Endometrium (tissue), 2 donors: Measurements from ENCODE around the gene SCN3A.

Experiments used
- FAIRE-seq: peaks from 2 replicates; lab custom pipeline; 2012; peaks lifted over from hg19 to GRCh38; lab: Jason Lieb, UNC
- donor health status: control.
- donor health status: control.

Gene SCN3A

DNA sequence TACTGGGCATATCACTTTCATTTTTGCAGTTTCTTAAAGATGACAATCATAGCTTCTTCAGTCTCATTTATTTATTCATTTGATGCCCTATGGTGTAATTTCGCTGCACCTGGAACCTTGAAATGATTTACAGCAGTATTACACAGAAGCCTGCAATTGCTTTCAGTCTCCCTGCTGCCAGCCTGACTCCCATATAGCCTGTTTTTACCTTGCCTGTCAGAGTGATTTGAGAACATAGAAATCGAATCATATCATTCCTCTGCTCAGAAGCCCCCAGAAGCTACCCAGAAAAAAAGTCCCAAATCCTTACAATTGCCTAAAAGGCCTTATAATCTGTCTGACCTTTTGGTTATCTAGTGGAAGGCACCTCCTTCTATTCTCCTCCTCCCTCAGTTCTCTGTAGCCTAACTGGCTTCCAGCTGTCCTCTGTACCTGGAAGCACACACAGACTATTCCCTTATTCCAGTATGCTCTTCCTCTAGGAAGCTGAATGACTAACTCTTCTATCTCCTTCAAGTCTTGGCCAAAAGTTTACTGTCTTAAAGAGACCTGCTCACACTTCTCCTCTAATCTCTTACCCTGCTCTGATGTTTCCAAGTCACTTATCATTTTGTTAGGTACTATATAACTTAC is 12.6 kb downstream of the SCN3A start:
- FAIRE-seq, result no peak

DNA sequence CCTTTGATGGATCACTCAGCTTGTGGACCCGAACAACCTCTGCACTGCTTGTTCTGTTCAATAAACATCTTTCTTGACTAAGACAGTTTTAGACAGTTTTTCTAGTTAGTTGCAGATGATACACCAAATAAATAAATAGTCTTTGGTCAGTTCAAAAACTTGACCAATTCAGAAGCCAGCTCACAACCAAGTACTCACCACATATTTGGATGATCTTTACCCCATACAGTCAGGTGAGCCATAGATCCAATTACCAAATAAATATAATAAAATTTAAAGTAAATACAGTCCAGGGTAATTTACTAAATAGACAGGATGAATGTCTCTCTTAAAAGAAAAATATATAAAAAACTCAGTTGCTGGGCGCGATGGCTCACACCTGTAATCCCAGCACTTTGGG is 18.2 kb downstream of the SCN3A start:
- FAIRE-seq, result no peak

DNA sequence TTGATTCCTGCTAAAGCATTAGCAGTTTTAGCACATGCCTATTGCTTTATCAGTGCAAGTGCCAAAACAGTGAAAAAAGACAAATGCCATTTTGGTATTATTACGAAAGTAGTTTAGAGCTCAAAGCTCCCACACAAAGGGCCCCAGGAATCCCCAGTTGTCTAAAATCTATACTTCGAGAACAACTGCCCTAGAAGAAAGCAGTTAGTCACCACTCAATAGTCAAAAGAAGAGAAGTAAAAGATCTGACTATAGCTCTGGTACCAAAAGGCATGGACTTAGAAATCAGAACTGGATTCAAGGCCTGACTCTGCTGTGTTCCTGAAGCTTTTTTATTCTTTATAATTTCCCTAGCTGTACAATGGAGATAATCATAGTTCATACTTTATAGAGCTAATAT is 21.8 kb downstream of the SCN3A start:
- no peak for FAIRE-seq

DNA sequence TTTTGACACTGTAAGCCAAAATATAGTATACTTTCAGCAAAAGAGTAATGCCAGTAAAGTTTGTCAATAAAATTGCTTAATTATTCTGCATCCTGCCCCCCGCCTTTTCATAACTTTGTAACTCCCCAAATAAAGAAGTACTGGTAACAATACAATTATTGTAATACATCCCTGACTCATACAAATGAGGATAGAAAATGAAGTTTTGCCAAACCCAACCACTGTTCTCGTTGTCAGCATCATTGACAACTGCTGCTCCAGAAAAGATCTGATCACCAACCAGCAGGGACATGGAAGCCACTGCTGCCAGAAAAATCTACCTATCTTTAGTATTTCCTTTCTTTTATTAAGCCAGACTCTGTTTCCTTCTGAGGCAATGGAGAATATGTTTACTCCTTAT is 27.1 kb downstream of the SCN3A start:
- FAIRE-seq, result no peak

DNA sequence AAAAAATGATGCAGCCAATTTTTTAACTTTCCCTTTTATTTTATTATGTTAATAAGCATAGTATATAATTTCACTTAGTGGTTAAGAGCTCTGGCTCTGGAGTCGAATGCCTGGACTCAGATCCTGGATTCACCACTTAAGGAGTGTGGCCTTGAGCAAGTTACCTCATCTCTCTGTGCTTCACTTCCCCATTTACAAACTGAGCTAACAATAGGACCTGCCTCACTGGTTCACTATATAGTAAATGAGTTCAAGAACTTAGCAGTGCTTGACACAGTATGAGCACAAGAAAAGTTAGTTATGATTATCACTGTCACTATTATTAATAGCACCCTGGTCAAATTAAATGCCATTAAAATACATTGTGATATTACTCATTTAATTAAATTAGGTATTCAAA is 30.6 kb downstream of the SCN3A start:
- no peak for FAIRE-seq

DNA sequence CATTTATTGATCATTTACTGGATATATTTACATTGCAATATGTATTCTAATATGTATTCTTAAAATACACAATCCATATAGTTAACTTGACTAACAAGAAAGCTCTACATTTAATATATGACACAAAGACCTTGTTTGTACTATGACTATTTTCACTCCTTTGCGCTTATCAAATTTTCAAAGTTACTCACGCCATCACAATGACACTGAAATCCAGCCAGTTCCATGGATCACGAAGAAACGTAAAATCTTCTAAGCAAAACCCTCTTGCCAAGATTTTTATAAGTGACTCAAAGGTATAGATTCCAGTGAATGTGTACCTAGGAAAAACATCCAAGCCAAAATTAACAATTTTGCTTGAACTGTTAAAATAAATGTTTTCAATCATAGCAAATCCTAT is 39.6 kb downstream of the SCN3A start:
- no peak for FAIRE-seq

DNA sequence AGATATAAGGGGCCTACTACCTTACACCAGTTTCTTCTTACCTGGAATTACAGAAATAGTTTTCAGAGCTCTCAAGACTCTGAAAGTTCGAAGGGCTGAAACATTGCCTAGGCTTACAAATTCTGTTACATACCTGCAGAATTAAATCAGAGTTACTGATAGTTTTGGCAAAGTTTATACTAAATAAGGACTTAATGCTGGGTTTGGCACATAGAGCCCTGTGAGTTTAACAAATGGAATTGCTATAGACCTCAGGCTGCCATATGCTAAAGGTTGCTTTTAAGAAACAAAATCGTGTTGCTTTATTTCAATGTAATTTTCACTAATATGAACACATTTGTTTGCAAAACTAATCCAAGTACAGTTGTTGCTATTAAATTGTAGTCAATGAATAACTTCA is 40.1 kb downstream of the SCN3A start:
- FAIRE-seq, result no peak

DNA sequence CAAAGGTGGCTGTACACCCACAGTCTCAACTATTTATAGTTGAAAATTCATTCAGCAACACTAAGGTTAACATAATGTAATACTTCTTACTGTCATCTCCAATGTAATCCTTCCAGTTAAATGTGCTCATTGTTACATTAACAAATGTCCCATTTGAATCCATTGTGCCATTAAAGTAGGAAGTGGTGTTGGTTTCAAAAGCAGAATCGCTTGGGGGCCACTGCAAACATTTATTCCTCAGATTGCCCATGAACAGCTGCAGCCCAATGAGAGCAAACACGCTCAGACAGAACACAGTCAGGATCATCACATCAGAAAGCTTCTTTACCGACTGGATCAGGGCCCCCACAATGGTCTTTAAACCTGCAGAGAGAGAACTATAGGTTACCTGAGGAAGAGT is 41.4 kb downstream of the SCN3A start:
- no peak for FAIRE-seq

DNA sequence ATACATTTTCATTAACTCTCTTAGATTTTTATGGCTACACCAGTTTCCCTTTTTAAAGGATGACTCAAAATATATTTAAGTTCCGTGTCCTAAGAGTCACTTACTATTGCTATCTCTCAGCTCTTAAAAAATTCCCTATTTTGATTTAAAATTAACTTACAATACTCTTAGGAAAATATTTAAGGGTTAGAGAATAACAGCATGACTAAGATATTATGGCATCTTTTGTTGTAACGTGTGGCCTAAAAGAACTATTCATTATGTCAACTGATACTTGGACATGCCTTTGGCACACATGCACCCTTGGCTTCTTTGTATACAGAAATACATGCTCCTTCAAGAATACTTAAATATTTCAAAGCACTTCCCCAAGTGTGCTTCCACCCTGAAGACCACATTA is 42.3 kb downstream of the SCN3A start:
- FAIRE-seq, result no peak

DNA sequence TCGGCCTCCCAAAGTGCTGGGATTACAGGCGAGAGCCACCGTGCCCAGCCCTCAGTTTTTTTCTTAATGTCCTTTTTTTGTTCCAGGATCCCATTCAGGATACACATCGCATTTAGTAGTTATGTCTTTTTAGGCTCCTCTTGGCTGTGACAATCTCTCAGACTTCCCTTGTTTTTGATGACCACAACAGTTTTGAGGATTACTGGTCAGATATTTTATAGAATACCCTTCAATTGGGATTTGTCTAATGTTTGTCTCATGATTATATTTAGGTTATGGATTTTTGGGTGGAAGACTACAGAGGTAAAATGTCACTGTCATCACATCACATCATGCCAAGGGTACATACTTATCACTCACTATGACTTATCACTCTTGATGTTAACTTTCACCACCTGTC is 46.7 kb downstream of the SCN3A start:
- FAIRE-seq, result no peak

DNA sequence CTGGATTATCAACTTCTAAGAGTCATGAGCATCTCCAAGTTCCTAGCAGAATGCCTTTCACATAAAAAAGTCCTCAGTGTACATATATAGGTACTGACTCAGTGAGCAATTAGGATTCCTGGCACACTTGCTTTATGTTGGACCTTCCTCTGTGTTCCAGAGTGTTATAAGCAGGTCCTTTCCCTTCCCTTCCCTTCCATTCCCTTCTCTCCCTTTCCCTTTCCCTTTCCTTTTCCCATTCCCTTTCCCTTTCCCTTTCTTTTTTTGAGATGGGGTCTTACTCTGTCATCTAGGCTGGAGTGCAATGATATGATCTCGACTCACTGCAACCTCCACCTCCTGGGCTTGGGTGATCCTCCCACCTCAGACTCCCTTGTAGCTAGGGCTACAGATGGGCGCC is 48.7 kb downstream of the SCN3A start:
- FAIRE-seq, result no peak

DNA sequence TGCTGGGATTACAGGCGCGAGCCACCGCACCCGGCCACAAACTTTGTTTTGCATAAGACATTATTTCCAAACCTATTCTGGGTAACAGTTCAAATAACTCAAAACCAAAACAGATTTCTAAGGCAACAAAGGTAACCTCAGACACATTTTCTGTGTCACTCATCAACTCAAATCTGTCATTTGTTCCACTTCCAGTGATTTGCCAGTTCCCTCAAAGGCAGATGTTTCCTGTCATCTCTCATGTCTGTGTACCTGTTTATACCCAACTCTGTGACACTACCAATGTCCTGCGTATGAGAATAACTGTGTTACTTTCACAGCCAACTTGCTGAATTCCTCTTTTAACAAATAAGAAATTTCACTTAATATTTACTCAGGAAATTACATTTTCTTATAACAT is 54.4 kb downstream of the SCN3A start:
- FAIRE-seq, result no peak

DNA sequence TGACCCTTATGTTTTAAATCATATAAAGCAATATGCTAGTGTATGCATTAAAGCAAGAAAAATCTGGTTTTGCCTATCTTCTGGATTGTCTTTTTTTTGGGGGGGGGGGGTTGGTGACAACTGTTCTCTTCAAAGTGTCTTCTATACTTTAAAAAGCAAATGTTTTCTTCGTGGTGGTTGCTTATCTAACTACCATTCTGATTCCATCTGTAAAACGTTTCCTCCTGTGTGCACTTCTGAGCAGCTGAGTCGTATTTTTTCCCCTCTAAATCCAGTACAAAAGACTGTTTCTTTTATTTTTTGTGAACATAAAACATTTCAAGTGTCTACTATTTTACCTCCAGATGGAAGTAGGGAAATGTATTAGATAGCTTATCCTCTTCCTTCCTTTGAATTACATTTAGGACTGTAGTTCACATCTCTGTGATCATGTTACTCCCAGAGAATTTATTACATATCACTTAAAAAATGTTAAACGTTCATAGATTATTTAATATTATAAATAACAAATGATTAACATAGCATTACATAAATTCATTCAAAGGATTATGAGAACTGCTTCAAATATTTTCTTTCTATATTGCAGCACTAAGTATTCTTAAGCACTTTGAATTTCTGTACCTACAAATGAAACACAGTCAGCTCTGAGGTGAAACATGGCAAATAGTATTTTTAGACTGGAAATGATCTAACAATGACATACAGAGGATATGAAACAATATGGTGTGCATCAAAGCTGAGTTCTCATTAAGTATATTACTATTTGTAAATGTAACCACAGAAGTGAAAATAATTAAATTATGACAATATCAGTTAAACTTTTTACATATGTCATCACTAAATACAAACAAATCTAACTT is 56.4 kb downstream of the SCN3A start:
- FAIRE-seq, result no peak

DNA sequence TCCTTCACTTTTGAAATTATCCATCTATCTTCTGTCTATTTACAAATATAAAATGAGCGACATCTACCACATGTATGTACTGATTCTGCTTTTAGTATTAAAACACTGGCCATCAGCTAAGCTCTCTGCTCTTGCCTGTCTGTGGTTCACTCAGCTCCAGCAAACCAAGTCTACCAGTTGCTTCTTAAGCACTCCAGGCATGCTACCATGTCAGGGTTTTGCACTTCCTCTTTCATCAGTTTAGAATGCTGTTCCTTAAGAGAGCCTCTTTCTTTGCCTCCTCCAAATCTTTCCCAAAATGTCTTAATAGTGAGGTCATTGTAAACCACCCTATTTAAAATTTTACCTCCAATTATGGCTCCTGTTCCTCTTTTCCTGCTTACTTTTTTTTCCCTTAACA is 59.5 kb downstream of the SCN3A start:
- no peak for FAIRE-seq

DNA sequence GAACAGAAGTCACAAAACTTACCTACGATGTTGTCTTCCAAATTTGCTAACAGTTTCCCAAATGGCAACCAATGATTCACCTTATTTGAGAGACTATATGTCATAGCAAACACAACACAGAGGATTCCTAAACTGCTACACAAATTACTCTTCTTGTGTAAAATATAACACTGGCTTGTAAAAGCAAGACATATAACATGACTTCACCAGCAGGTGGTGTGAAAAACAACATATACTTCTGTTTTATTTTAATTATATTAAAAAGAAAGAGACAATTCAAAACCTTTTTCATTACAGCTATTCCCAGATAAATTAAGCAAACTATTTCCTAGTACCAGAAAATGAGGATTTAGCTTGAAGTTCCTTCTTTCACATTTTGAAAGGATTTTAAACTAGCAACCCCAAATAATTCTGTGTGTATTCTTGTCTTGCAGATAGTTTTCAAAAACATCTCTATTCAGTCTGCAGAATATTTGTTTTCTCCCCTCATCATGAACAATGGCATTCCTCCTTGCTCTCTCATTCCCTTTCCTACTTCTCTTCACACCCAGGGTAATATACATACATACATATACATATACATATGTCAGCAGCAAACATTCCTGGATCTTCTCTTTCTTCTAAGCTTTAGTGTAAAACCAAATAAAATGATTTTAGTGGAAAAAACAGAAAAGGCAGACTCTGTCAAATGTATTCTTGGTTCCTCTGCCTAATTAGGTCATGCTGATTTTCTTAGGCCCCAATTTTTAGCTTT is 62.1 kb downstream of the SCN3A start:
- FAIRE-seq, result no peak

DNA sequence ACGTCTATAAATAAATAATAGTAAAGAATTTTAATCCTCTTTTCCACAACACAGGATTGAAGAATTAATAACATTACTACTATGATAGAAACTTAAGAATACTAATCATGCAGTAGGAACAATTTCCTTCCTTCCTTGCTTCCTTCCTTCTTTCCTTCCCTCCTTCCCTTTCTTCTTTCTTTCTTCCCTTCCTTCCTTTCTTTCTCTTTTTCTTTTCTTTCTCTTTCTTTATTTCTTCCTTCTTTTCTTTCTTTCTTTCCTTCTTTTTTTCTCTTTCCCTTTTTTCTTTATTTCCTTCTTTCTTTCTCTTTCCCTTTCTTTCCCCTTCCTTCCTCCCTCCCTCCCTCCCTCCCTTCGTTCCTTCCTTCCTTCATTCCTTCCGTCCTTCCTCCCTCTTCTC is 77.6 kb downstream of the SCN3A start:
- FAIRE-seq, result no peak

DNA sequence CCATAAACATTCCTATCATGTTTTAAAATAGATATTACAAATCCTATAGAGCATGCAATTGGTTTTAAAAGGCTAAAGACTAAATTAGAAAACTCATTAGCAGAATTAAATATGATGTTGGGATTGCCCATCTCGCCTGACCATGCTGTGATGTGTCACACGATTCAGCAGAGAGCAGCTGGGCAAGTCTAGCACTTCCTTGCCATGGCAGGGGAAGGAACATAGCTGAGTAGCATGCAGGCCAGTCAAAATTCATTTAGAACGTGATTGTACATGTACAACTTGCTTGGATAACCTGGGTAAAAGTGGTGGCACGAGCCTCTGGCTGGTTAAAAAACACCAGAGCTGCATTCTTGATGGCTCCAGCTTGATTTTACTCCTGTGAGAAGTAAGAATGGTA is 81.3 kb downstream of the SCN3A start:
- FAIRE-seq, result no peak

DNA sequence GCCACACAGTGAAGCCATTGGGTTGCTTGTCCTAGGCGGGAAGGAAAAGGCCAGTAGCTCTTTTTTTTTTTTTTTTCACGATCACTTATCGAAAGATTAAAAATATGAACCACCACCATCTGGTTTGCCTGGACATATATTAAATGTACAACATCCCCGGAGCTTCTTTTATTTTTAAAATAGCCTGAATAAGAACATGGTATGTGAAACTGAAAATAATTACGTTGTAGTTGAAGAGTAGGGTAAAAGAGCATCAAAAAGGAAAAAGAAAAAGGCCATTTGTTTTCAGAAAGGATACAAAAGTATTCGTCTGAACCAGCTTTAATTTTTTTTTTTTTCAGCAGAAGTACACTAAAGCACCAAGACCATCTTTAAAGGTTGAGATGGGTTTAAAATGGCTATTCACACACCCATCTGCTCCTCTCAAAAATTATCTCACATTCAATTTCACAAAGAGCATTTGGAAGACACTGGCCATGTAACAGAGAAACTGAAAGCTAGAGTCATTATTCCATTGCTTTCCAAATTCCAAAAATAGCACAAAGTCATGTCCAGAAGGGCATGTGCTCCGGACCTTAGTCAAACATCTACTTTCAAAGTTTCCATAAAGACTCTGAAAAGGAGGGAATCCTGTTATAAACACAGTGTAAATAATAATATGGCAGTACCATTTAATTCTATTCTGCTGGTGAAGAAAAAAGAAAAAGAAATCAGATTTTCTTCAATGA is 82.9 kb downstream of the SCN3A start:
- FAIRE-seq, result no peak

DNA sequence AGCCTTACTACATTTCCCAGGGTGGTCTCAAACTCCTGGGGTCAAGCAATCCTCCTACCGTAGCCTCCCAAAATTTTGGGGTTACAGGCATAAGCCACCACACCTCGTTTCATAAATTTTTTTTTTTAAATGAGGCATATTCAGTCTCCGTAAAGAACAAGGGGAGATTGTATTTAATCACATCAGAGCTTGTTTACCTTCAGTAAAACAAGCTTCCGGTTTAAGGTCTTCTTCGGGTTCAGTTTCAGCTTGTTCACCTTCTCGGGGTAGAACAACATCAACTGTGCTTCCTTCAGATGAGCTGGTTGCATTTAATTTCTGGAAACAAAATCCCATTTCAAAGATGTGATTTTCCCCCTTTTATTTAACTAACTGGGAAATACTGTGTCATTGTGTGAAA is 88.6 kb downstream of the SCN3A start:
- no peak for FAIRE-seq

DNA sequence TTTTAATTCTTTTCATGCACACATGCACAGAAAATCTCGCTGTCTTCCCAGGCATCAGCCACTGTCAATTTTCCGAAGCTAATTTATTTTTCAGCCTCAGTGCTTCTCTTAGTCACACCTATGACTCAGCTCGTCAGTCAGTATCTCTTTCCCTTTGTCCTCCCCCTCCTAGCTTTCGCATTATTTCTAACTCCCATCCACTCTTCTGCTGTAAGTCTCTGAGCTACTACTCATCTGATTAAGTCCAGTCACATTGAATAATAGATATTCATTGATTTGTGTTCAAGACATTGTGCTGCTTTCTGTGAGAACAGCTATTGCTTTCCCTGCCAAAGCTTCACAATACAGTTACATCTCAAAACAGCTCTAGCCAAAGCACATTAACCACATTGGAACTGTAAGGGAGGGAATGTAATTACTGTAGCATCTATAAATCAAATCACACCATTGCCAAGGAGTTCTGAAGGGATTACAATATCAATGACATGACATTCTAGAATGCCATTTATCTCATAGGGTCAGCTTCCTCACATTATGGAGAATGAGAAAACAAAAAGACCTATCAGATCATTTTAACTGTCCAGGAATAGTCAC is 89.4 kb downstream of the SCN3A start:
- no peak for FAIRE-seq

DNA sequence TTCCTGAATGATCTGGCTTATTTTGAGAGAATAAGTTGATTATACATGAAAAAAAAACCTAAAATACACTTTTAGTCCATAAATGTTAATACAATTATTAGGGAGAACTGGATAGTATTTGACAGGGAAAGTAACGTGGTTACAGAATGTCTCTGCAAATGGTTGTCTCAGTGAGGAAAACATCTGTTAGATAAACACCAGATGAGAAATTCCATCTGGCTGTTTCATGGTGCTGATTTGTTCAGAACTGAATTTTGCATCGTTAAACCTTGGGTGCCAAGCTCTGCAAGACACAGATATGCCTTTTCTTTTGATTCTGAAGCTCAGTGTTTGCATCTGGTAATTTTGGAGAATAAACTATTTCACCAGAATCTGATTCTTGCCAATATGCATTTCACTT is 90.4 kb downstream of the SCN3A start:
- no peak for FAIRE-seq

DNA sequence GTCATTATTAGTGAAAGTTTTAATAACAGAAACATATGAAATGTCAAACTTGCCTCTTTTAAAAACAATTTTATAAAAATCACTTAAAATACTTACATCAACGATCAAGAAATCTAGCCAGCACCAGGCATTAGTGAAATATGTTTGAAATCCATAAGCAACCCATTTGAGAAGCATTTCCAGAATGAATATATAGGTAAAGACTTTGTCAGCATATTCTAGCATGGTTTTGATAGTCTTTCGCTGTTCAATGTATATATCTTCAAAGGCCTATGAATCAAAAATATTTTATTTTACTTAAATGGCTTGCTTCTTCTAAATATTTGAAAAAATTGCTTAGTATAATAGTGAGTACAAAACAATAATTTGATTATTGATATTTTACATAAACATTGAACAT is 91.1 kb downstream of the SCN3A start:
- no peak for FAIRE-seq
